Erythroblast (primary cell): ENCODE results near the gene QPRT.
"Not testable (repeated sequence)": the region's sequence is repeated elsewhere in the genome, so short reads cannot be mapped to it uniquely, and the experiment has no call there.

Source experiments
- GATA1 ChIP-seq: IDR thresholded peaks from 2 replicates; pipeline ENCODE4 v1.6.1; 2011; ENCODE audit warnings: low read depth, mild to moderate bottlenecking, control low read depth, low read length, moderate library complexity
- POLR2A ChIP-seq: IDR thresholded peaks from 2 replicates; pipeline ENCODE4 v1.6.1; 2011; ENCODE audit warnings: mild to moderate bottlenecking, low read length

GRCh38 chr16:29667322-29667610, 11.7 kb upstream of the QPRT start:
- not testable (repeated sequence) for TF ChIP-seq POLR2A, GATA1
